KOPT-K1 (cell line): Measurements from ENCODE around the gene TKT.
"Not testable (repeated sequence)": the region's sequence is repeated elsewhere in the genome, so short reads cannot be mapped to it uniquely, and the experiment has no call there.

Experiments
- H3K27ac ChIP-seq: fragments of 200-600 bp; sonication (generic); 2 replicates; pipeline ENCODE4 v1.5.1; 2016; ENCODE audit warnings: antibody characterized with exemption, mild to moderate bottlenecking, low read depth, low read length; ENCODE audit not compliant: poor library complexity, severe bottlenecking
- H3K36me3 ChIP-seq: fragments of 200-600 bp; sonication (generic); 2 replicates; pipeline ENCODE4 v1.5.1; 2017; ENCODE audit warnings: antibody characterized with exemption, mild to moderate bottlenecking, low read length, moderate library complexity; ENCODE audit not compliant: insufficient read depth
- H3K9me3 ChIP-seq: fragments of 200-600 bp; sonication (generic); 2 replicates; pipeline ENCODE4 v1.5.1; 2017; ENCODE audit warnings: antibody characterized with exemption, low read length, mild to moderate bottlenecking; ENCODE audit not compliant: insufficient read depth, poor library complexity, severe bottlenecking

The TKT gene, protein sequence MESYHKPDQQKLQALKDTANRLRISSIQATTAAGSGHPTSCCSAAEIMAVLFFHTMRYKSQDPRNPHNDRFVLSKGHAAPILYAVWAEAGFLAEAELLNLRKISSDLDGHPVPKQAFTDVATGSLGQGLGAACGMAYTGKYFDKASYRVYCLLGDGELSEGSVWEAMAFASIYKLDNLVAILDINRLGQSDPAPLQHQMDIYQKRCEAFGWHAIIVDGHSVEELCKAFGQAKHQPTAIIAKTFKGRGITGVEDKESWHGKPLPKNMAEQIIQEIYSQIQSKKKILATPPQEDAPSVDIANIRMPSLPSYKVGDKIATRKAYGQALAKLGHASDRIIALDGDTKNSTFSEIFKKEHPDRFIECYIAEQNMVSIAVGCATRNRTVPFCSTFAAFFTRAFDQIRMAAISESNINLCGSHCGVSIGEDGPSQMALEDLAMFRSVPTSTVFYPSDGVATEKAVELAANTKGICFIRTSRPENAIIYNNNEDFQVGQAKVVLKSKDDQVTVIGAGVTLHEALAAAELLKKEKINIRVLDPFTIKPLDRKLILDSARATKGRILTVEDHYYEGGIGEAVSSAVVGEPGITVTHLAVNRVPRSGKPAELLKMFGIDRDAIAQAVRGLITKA

DNA sequence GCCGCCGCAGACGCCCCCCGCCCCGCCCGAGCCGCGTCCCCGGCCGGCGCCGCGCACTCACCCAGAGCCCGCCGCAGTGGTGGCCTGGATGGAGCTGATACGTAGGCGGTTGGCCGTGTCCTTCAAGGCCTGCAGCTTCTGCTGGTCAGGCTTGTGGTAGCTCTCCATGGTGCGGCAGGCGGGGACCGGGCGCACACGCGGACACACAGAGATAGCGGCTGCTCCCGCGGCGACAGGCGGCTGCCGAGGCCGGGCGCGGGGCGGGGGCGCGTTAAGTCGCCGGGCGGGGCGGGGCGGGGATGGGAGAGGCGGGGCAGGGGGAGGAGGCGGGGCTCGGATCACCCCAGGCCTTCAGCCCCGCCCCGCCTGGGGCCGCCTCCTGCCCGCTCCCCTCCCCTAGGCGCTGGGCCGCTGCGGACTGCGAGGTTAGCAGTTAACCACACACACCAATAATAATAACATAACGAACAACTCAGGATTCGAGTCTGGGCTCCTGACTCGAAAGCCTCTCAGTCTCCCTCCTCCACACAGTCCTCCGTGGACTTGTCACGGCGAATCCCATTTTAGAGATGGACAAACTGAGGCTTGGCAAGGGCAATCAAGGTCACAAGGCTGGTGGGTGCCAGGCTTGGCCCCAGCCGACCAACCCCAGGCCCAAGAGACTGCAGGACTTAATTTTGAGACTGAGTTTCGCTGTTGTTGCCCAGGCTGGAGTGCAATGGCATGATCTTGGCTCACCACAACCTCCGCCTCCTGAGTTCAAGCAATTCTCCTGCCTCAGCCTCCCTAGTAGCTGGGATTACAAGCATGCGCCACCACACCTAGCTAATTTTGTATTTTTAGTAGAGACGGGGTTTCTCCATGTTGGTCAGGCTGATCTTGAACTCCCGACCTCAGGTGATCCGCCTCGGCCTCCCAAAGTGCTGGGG lies at the start of gene TKT:
TKT (minus strand) TSS at position 248 of the 929 bp plus-strand sequence; CDS start at position 168, 80 bp downstream.
- H3K27ac ChIP-seq: peak within 1 kb of the TSS; percentile 93
- peaks cover 24% of the 10 kb centered on the region for H3K36me3 ChIP-seq
- H3K9me3 ChIP-seq: no peaks in the 10 kb centered on the region

DNA sequence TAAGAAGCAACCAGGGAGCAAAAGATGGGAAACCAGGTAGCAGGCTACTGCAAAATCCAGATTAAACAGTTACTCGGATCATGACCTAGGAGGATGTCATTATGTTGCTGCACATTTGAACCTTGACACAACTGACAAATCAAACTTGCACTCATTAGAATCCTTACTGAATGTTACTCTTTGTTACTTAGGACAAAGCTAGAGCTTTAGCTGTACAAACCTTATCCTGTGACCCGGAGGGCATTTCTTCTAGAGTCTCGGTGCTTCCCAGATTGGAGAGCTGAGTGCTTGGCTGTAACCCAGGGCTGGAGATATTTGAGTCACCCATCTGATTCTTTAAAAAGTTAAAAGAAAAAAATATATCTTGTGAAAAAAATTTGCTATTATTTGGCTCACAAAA lies 48.1 kb upstream of the TKT start:
- Histone ChIP-seq H3K36me3 (peaks cover 70% of the 10 kb centered on the region), H3K27ac (no peak overlapping the region), H3K9me3 (no peaks in the 10 kb centered on the region)

DNA sequence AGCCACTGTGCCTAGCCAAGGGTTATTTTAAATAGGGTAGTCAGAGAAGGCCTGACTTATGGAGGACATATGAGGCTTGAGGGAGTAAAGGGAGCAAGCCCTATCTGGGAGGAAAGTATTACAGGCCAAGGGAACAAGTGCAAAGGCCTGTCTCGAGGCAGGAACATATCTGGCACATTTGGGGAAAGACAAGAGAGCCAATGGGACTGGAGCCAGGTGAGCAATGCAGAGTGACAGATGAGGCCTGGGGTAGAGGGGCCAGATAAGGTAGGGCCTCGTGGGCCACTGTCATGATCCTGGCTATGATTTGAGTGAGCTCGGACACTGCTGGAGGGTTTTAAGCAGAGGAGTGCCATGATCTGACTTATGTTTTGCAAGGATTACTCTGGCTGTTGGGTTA lies 47.7 kb upstream of the TKT start:
- Histone ChIP-seq H3K36me3 (peaks cover 70% of the 10 kb centered on the region), H3K27ac (no peak overlapping the region), H3K9me3 (no peaks in the 10 kb centered on the region)

DNA sequence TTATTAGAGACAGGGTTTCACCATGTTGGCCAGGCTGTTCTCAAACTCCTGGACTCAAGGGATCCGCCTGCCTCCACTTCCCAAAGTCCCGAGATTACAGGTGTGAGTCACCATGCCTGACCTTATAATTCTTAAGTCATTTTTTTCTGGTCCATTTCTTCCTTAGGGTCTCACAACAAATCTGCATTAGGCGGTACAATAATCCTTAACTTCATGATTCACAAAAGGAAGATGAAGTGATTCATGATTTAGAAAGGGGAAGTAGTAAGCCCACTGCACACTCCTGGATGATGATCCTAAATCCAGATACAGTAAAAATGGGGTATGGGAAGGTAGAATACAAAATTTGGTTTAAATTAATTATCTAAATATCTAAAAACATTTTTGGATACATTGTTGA lies 45.0 kb upstream of the TKT start:
- H3K9me3 ChIP-seq: no peaks in the 10 kb centered on the region
- H3K27ac ChIP-seq: no peak overlapping the region
- peaks cover 73% of the 10 kb centered on the region for H3K36me3 ChIP-seq

DNA sequence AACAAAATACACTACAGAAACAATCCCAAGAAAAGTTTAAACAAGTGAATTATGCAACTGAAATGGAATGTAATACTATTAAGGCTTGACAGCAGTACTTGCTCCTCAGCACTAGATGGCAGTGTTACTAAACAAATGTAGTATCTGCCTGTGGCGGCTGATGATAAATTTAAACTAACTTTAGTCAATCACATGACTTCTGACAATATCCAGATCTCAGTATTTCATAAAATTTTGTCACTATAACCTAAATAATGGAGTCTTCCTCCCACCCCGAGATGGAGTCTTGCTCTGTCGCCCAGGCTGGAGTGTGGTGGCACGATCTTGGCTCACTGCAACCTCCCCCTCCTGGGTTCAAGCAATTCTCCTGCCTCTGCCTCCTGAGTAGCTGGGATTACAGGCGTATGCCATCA lies 43.8 kb upstream of the TKT start:
- H3K9me3 ChIP-seq, H3K27ac ChIP-seq: not testable (repeated sequence)
- peaks cover 79% of the 10 kb centered on the region for H3K36me3 ChIP-seq

DNA sequence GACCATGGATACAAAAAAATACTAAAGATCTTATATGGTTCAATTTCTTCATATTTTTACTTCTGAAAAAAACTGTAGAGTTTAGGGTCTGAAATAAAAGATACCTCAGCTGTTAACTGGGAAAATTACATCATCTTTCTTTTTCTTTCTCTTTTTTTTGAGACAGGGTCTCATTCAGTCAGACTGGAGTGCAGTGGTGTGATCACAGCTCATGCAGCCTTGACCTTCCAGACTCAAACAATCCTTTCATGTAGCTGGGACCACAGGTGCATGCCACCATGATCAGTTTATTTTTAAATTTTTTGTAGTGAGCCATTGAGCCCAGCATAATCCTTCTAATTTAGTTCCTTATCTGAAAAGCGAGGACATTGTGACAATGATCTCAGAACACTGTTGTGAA lies 39.6 kb upstream of the TKT start:
- H3K27ac ChIP-seq: no peak overlapping the region
- peaks cover 75% of the 10 kb centered on the region for H3K36me3 ChIP-seq
- H3K9me3 ChIP-seq: no peaks in the 10 kb centered on the region

DNA sequence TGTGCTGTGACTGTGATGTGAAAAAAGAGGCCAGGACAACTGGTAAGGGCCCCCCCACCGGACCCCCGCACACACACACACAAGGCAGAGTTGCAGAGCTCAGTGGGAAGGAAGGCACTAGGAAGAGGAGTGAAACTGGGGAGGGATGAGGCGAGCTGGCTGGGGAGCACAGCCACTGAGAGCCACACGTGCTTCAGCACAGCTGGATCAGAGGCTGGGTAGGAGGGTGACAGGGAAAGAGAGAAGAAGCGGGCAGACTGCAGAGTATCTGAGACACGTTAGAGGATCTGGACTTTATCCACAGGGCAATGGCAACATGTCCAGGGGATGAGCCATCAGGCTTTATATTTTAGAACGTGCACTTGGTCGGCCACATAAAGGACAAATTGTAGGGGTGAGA lies 38.0 kb upstream of the TKT start:
- H3K27ac ChIP-seq: no peak overlapping the region
- H3K9me3 ChIP-seq: no peaks in the 10 kb centered on the region
- H3K36me3 ChIP-seq: peaks cover 70% of the 10 kb centered on the region

DNA sequence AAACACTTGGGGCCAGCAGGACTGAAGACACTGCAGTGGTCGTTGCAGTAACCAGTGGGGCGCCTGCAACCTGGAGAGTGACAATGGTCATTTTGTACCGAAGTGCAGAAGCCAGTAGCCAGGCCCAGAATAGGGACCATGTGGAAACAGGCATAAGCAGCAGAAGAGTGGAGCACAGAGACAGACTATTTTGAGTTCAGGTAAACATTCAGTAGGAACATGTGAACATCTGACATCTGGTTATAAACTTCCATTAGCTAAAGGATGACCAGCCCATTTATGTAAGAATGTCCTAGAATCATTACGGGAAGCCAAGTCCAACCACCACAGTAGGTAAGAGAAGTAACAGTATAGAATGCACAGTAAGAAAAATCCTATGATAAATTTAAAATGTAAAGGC lies 32.4 kb upstream of the TKT start:
- Histone ChIP-seq H3K9me3 (no peaks in the 10 kb centered on the region), H3K27ac (no peak overlapping the region), H3K36me3 (peaks cover 86% of the 10 kb centered on the region)

DNA sequence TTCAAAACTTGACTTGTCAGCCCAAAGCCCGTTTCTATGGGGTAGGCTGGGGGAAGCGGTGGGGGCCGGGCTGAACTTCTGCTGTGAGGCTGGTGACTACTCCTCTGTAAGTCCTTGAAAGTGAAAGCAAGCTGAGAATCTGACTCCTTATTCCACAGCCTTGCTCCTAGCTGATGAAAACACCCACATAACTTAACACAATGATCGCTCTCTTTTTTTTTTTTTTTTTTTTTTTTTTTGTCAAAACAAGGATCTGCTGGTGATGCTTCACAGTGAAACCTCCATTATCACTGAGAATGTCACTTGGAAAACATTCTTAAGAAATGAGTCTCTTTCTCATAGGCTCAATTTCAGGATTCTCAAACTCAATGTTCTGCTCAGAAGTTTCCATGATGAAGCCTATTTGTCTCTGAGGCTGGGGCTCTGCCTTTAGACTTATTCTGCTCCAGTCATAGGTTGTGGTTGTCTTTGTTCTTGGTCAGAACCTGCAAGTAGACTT lies 31.4 kb upstream of the TKT start:
- peaks cover 86% of the 10 kb centered on the region for H3K36me3 ChIP-seq
- no peaks in the 10 kb centered on the region for H3K9me3 ChIP-seq
- no peak overlapping the region for H3K27ac ChIP-seq

DNA sequence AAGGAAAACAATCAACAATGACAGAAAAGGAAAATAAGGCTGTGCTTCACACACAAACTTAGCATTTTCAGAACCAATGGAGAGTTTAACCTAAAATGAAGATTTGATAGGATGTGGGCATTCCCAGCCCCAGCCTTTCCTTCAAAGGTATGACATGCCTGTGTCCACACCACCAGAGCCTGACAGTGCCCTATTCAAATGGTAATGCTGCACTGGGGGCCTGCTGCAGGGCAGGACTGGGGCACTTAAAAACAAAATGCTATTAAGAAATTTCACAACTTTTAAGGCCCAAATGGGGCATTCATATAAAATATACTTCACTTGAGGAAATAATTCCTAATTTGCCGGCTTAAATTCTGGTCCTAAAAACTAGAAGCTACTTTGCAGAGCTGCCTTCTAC lies 30.9 kb upstream of the TKT start:
- H3K27ac ChIP-seq: no peak overlapping the region
- no peaks in the 10 kb centered on the region for H3K9me3 ChIP-seq
- peaks cover 82% of the 10 kb centered on the region for H3K36me3 ChIP-seq

DNA sequence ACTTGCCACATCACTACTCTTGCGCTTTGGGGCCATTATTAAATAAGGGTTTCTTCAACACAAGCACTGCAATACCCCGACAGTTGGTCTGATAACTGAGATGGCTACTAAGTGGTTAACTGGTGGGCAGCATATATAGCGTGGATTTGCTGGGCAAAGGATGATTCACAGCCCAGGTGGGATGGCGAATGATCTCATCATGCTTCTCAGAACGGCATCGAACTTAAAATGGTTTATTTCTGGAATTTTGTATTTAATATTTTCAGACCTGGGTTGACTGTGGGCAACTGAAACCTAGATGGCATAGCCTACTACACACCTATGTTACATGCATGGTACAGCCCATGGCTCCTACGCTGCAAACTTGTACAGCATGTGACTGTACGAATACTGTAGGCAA lies 26.8 kb upstream of the TKT start:
- peaks cover 58% of the 10 kb centered on the region for H3K36me3 ChIP-seq
- H3K27ac ChIP-seq: no peak overlapping the region
- no peaks in the 10 kb centered on the region for H3K9me3 ChIP-seq

DNA sequence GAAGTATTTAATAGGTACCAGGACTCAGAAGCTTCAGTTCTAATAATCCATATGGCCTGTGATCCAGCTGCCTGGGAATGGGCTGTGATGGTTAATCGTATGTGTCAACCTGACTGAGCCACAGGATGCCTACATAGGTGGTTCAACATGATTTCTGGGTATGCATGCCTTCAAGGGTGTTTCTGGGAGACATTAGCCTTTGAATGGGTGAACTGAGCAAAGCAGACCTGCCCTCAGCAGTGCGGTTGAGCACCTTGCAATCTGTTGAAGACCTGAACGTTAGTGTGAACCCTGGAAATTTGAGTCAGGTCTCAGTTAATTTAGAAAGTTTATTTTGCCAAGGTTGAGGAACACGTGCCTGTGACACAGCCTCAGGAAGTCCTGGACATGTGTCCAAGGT lies 22.8 kb upstream of the TKT start:
- Histone ChIP-seq H3K27ac (no peak overlapping the region), H3K9me3 (no peaks in the 10 kb centered on the region), H3K36me3 (peaks cover 22% of the 10 kb centered on the region)

DNA sequence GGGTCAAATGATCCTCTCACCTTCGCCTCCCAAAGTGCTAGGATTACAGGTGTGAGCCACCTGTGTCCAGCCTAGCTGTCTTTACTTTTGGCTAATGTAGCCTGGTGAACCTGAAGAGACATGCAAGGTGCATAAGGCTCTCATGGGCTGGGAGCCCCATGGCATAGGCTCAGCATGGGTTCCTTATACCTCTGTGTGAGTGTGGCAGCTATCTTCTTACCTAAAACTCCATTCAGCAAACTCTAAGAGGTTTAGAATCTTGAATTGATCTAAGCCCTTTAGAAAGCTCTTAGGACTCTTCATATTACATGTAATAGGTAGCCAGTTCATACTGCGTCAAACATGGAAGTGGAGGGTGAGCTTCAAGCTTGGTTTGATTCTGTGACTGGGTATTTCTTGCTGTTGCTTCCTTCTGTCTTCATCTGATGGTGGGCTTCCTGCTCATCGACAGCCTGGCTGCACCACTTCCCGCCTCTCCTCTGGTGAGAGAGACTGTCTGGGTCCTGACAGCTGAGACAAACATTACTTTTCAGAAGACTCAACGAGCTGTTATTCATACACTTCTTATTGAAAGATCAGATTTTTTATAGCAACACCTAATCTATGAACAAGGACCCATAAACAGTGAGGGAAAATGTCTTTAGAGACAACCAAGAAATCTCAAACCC lies 19.2 kb upstream of the TKT start:
- Histone ChIP-seq H3K36me3 (no peaks in the 10 kb centered on the region), H3K9me3 (no peaks in the 10 kb centered on the region), H3K27ac (peak overlapping the region; percentile 55)

DNA sequence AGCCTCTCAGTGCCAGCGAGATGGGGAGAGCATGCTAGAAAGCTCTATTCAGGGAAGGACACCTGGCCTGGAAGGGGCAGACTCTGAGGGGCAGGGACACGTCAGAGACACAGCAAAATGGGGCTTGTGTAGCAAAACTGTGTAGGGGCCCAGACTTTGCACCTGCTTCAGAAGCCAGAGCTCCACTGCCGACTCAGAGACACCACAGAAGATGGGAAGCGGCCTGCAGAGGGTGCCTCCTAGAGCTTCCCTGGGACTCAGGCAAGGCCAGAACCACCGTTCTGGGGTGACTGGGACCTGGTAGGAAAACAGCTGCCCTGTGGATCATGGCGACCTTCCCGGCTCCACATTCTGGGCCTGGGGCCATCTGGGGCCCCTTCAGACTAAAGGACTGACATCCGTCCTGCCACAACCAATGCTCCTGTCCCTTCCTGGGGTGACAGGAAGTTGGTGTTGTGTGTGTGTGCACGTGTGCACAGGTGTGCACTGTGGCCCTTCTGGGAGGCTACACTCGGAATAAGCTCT lies 17.4 kb upstream of the TKT start:
- Histone ChIP-seq H3K36me3 (no peaks in the 10 kb centered on the region), H3K27ac (no peak overlapping the region), H3K9me3 (no peaks in the 10 kb centered on the region)
